Fibroblast of lung (primary cell): ENCODE measurements around the gene IGFL2. TPM values are rescaled to one million over a fixed set of nuclear protein-coding genes. Genes with fewer than 3 reads are reported as not detected.

Experiments used
- DNase-seq, 2 donors: peaks; one replicate each; pipeline versions ENCODE4 v3.0.0 to v3.0.0-alpha.2; 2010; ENCODE audit warnings: low read depth in 2 of 2
- H2AFZ ChIP-seq: 2 replicates; pipeline ENCODE4 v1.5.1; 2012; ENCODE audit warnings: low read length, control low read depth, inconsistent platforms
- H3K27ac ChIP-seq: 2 replicates; pipeline ENCODE4 v1.5.1; 2011; ENCODE audit warnings: low read length, control low read depth; ENCODE audit not compliant: insufficient read depth
- H3K27me3 ChIP-seq: 2 replicates; pipeline ENCODE4 v1.5.1; 2011; ENCODE audit warnings: mild to moderate bottlenecking, low read length; ENCODE audit not compliant: control insufficient read depth, insufficient read depth
- H3K36me3 ChIP-seq: 2 replicates; pipeline ENCODE4 v1.5.1; 2011; ENCODE audit warnings: low read length; ENCODE audit not compliant: control insufficient read depth, insufficient read depth
- H3K4me1 ChIP-seq: 2 replicates; pipeline ENCODE4 v1.5.1; 2011; ENCODE audit warnings: low read length; ENCODE audit not compliant: control insufficient read depth, insufficient read depth; ENCODE audit errors: extremely low read depth
- H3K4me2 ChIP-seq: 2 replicates; pipeline ENCODE4 v1.5.1; 2011; ENCODE audit warnings: low read length, control low read depth; ENCODE audit not compliant: insufficient read depth; ENCODE audit errors: extremely low read depth
- H3K4me3 ChIP-seq, 4 experiments: fragments of 200-600 bp in 1 of 4; sonication (generic) in 1 of 4; replicated peaks in 1 of 4; 2 replicates each; pipeline ENCODE4 v1.5.1; 2011 to 2016; ENCODE audit warnings: low read length in 4 of 4, low read depth in 3 of 4, mild to moderate bottlenecking in 3 of 4, control low read depth in 2 of 4, inconsistent platforms in 1 of 4, mixed read lengths in 1 of 4; ENCODE audit not compliant: insufficient read depth in 1 of 4; ENCODE audit errors: control extremely low read depth in 1 of 4
- H3K79me2 ChIP-seq: 2 replicates; pipeline ENCODE4 v1.5.1; 2012; ENCODE audit warnings: mild to moderate bottlenecking, low read length, inconsistent platforms; ENCODE audit not compliant: control insufficient read depth, insufficient read depth
- H3K9ac ChIP-seq: 2 replicates; pipeline ENCODE4 v1.5.1; 2011; ENCODE audit warnings: mild to moderate bottlenecking, low read length, control low read depth; ENCODE audit not compliant: insufficient read depth
- H3K9me3 ChIP-seq: 2 replicates; pipeline ENCODE4 v1.5.1; 2012; ENCODE audit warnings: low read depth, low read length; ENCODE audit not compliant: control insufficient read depth, insufficient read depth
- H4K20me1 ChIP-seq: 2 replicates; pipeline ENCODE4 v1.5.1; 2011; ENCODE audit warnings: low read length; ENCODE audit not compliant: control insufficient read depth, insufficient read depth; ENCODE audit errors: extremely low read depth
- EZH2 ChIP-seq: IDR thresholded peaks from 2 replicates; pipeline ENCODE4 v1.5.1; 2012; ENCODE audit warnings: low read length, control low read depth, mild to moderate bottlenecking; ENCODE audit errors: missing control alignments
- polyA plus RNA-seq, 2 donors: library from polyadenylated mRNA; depleted of rRNA in 1 of 2; stranded (reverse) in 1 of 2; unstranded in 1 of 2; fragments of >200 nt; gene quantifications; 2 replicates each; pipeline ENCODE4 v1.2.1, GENCODE V29; 2011 to 2012; ENCODE audit warnings: missing spikeins in 1 of 2
- total RNA-seq: library from RNA; depleted of rRNA; stranded (reverse); fragments of >200 nt; gene quantifications from 2 replicates; pipeline ENCODE4 v1.2.1, GENCODE V29; 2014
- TF ChIP-seq, protein P1 (sequence below), 2 donors: IDR thresholded peaks in 1 of 2; conservative IDR thresholded peaks in 1 of 2; 1 replicate in 1 of 2; 2 replicates in 1 of 2; pipeline ENCODE4 v1.5.1; 2011 to 2012; ENCODE audit warnings: low read length in 2 of 2, control low read depth in 1 of 2, inconsistent platforms in 1 of 2, low read depth in 1 of 2, mild to moderate bottlenecking in 1 of 2

IGFL2 gene
- total and polyA plus RNA-seq, 2 donors (not counting 1 experiment from before 2014, with no cell fraction given), result not detected

GRCh38 chr19:46142294-46142693 lies 5.7 kb upstream of the IGFL2 start:
- no peaks in the 10 kb centered on the region for H3K9me3 ChIP-seq
- no peak overlapping the region for H3K4me3 ChIP-seq
- H3K27ac ChIP-seq, result no peak overlapping the region
- no peak for TF ChIP-seq EZH2
- TF ChIP-seq, protein P1, sequence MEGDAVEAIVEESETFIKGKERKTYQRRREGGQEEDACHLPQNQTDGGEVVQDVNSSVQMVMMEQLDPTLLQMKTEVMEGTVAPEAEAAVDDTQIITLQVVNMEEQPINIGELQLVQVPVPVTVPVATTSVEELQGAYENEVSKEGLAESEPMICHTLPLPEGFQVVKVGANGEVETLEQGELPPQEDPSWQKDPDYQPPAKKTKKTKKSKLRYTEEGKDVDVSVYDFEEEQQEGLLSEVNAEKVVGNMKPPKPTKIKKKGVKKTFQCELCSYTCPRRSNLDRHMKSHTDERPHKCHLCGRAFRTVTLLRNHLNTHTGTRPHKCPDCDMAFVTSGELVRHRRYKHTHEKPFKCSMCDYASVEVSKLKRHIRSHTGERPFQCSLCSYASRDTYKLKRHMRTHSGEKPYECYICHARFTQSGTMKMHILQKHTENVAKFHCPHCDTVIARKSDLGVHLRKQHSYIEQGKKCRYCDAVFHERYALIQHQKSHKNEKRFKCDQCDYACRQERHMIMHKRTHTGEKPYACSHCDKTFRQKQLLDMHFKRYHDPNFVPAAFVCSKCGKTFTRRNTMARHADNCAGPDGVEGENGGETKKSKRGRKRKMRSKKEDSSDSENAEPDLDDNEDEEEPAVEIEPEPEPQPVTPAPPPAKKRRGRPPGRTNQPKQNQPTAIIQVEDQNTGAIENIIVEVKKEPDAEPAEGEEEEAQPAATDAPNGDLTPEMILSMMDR (conservative IDR thresholded peaks at IDR 0.05 in 1 of 2, IDR thresholded peaks at IDR 0.05 in 1 of 2; ENCODE audit: low read depth in 1 of 2, low read length in 2 of 2), result no peak
- no peaks in the 10 kb centered on the region for H3K79me2 ChIP-seq
- H2AFZ ChIP-seq, result no peak overlapping the region
- no peaks in the 10 kb centered on the region for H4K20me1 ChIP-seq
- no peak overlapping the region for H3K9ac ChIP-seq
- no peaks in the 10 kb centered on the region for H3K36me3 ChIP-seq
- no peak overlapping the region for H3K4me2 ChIP-seq
- no peak for DNase-seq
- H3K27me3 ChIP-seq, result peaks cover 9% of the 10 kb centered on the region
- H3K4me1 ChIP-seq, result no peaks in the 10 kb centered on the region

DNA sequence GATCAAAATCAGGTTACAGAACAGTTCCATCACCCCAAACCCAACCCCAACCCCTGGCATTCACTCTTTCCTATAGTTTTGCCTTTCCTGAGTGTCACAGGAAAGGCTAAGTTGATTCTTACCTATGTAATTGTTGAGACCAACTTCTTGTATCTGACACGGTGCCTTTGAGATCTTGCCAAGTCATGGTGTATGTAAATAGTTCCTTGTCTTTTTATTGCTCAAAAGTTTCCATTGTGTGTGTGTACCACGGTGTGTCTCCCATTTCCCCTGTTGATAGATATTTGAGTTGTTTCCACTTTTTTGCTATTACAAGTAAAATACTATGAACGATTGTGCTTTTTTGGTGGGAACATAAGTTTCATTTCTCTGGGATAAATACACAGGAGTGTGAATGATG lies 3.3 kb upstream of the IGFL2 start:
- TF ChIP-seq, protein P1 (conservative IDR thresholded peaks at IDR 0.05 in 1 of 2, IDR thresholded peaks at IDR 0.05 in 1 of 2; ENCODE audit: low read depth in 1 of 2, low read length in 2 of 2), result no peak
- no peak for TF ChIP-seq EZH2
- Histone ChIP-seq H3K36me3 (no peaks in the 10 kb centered on the region), H4K20me1 (no peaks in the 10 kb centered on the region), H3K4me3 (no peak overlapping the region), H3K4me1 (no peaks in the 10 kb centered on the region), H3K27ac (no peak overlapping the region), H3K4me2 (no peak overlapping the region), H3K9ac (no peak overlapping the region), H3K79me2 (no peaks in the 10 kb centered on the region), H3K27me3 (peaks cover 9% of the 10 kb centered on the region), H3K9me3 (no peaks in the 10 kb centered on the region), H2AFZ (no peak overlapping the region)
- no peak for DNase-seq

DNA sequence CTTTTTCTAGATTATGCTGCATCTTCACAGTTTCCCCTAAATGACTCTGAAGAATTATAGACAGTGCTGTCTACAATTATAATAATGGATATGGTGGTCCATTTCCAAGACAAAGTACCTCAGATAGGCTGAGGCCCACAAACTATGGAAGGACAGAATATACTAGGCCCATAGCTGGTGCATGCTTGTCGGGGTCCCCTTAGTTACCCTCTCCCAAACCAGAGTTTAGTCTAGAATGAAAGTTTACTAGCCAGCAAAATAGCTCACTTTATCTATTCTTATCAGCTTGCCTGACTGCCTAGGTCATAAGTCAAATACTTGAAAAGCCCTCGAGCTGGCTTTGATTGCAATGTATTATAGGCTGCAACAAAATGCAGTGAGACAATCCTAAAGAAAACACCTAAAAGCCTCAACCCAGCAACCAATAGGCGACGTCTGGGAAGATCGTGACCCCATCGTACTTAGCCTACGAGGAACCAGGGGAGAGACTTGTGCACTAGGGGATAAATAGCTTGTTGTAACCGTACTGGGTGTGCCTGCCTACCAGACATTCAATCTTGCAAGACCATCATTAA lies 785 bp upstream of the IGFL2 start:
- H4K20me1 ChIP-seq, result no peaks in the 10 kb centered on the region
- DNase-seq, result no peak
- no peak overlapping the region for H3K9ac ChIP-seq
- no peaks in the 10 kb centered on the region for H3K9me3 ChIP-seq
- no peaks in the 10 kb centered on the region for H3K36me3 ChIP-seq
- H3K4me1 ChIP-seq, result no peaks in the 10 kb centered on the region
- H3K27me3 ChIP-seq, result peaks cover 6% of the 10 kb centered on the region
- TF ChIP-seq EZH2, result no peak
- TF ChIP-seq, protein P1 (conservative IDR thresholded peaks at IDR 0.05 in 1 of 2, IDR thresholded peaks at IDR 0.05 in 1 of 2; ENCODE audit: low read depth in 1 of 2, low read length in 2 of 2), result no peak
- H3K79me2 ChIP-seq, result no peaks in the 10 kb centered on the region
- no peak overlapping the region for H3K27ac ChIP-seq
- H2AFZ ChIP-seq, result no peak overlapping the region
- H3K4me2 ChIP-seq, result no peak overlapping the region
- no peak overlapping the region for H3K4me3 ChIP-seq
